Ovary (tissue), 9 donors: Measurements from ENCODE around the gene SPACA7. TPM values are rescaled to one million over a fixed set of nuclear protein-coding genes. Genes with fewer than 3 reads are reported as not detected.

ENCODE experiments used
- DNase-seq, 5 donors: peaks; one replicate each; pipeline ENCODE4 v3.0.0-alpha.2; 2019 to 2020
- H3K27ac ChIP-seq, 2 donors: fragments of 200-600 bp; one replicate each; pipeline versions ENCODE4 v1.5.1 to v1.8.0; 2019 to 2022
- H3K27me3 ChIP-seq: fragments of 200-600 bp; one replicate; pipeline ENCODE4 v1.8.0; 2022
- H3K36me3 ChIP-seq: fragments of 200-600 bp; sonication (generic); one replicate; pipeline ENCODE4 v1.5.1; 2019
- H3K4me1 ChIP-seq: one replicate; pipeline ENCODE4 v1.8.1; 2013; ENCODE audit warnings: mild to moderate bottlenecking, moderate library complexity; ENCODE audit not compliant: insufficient read depth
- H3K4me3 ChIP-seq: fragments of 200-600 bp; sonication (generic); one replicate; pipeline ENCODE4 v1.5.1; 2017
- H3K9me3 ChIP-seq, 2 donors: fragments of 200-600 bp in 1 of 2; sonication (generic) in 1 of 2; one replicate each; pipeline versions ENCODE4 v1.5.1 to v1.8.1; 2013 to 2019; ENCODE audit warnings: mild to moderate bottlenecking in 1 of 2, moderate library complexity in 1 of 2
- EP300 ChIP-seq: sonication (generic); formaldehyde crosslinking; IDR thresholded peaks from one replicate; pipeline ENCODE4 v1.6.1; 2017; ENCODE audit warnings: antibody characterized with exemption
- POLR2A ChIP-seq: fragments of 450-650 bp; IDR thresholded peaks from one replicate; pipeline ENCODE4 v1.6.1; 2017; ENCODE audit warnings: antibody characterized with exemption, mild to moderate bottlenecking, moderate library complexity
- WGBS, 3 donors: extraction: QIAGEN DNeasy Blood & Tissue Kit in 1 of 3; methylation state at CpG; one replicate each; pipeline versions ENCODE4 v1.1.5 to v1.1.7; 2013 to 2017; 5-methylcytosine and 5-hydroxymethylcytosine counted together
- intact Hi-C, 4 donors: fragments of 100-400 bp; cut with DNase I; formaldehyde crosslinking; loops; one replicate each; pipeline versions ENCODE4 v1.11.0 to v1.15.1; 2022 to 2023
- polyA plus RNA-seq, 2 donors: library from polyadenylated mRNA; stranded (reverse); fragments of 200-250 nt in 1 of 2; fragments of 350-450 nt in 1 of 2; fragmentation: Illumina TruSeq in 1 of 2; extraction: RNeasy Lipid Tissue Mini Kit (QIAGEN cat#74804) in 1 of 2; gene quantifications; one replicate each; pipeline ENCODE4 v1.2.3, GENCODE V29; 2013 to 2014
- total RNA-seq, 7 donors: library from RNA; depleted of rRNA in 2 of 7; stranded (reverse); fragments of >200 nt in 2 of 7; fragmentation: NEBNext Ultra II Directional in 3 of 7; extraction: Animal tissue kit (Norgen Biotek cat#: 25700) in 3 of 7; gene quantifications; one replicate each; pipeline versions ENCODE4 v1.1.0 to v1.2.4, GENCODE V29; 2016 to 2023
- TF ChIP-seq, protein P1 (sequence below), 3 donors: fragments of 450-650 bp in 2 of 3; fragments of 200-600 bp in 1 of 3; IDR thresholded peaks; one replicate each; pipeline versions ENCODE4 v1.5.1 to v1.8.0; 2016 to 2022; ENCODE audit warnings: antibody characterized with exemption in 3 of 3, mild to moderate bottlenecking in 1 of 3
- donor health status: DM: no; HTN: no; CAD: no; lungs with moderate emphysema.
- donor health status: DM: no; HTN: no; CAD: no.
- donor health status: Bipolar disorder and iron deficiency.
- donor health status: DM: yes; HTN: yes; CAD: no.
- donor health status: DM: no; HTN: no; CAD: no.
- donor health status: DM: yes; HTN: yes; CAD: no.

Gene SPACA7
- total and polyA plus RNA-seq, 9 donors, result not detected

DNA sequence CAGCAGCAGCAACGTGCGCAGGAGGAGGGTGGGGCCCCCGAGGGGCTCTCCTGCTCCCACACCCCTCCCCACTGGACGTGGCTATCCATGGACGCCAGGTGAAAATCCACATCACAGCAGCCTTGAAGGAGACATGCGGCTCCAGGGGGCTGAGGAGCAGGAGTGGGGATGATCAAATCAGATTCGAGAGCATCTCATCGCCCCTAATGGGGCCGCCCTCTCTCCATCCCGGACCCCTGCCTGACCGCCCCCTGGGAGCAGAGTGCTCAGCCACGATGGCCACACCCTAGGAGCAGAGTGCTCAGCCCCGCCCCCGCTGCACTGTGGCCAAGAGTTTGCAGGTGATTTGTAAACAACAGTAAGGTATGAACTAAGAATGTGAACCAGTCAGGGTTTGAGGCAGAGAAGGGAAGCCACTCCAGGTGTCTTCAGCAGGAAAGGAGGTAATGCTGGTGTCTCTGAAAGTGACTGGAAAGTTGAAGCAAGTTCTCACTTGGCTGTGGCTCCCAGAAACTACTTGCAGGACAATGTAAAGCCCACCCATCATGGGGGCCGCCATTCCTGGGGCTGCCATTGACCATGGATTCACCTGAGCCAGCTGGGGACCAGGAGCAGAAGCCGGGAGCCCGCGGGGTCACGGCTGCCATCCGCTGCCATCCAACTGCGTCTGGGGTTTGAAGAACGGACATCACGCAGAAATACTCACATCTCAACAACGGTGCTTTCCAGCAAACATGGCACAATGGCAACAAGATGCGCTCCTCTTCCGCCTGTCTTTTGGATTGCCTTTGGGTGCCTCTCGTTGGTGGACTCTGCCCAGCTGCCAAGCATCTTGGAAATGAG lies 71.8 kb downstream of the SPACA7 start:
- TF ChIP-seq, protein P1, sequence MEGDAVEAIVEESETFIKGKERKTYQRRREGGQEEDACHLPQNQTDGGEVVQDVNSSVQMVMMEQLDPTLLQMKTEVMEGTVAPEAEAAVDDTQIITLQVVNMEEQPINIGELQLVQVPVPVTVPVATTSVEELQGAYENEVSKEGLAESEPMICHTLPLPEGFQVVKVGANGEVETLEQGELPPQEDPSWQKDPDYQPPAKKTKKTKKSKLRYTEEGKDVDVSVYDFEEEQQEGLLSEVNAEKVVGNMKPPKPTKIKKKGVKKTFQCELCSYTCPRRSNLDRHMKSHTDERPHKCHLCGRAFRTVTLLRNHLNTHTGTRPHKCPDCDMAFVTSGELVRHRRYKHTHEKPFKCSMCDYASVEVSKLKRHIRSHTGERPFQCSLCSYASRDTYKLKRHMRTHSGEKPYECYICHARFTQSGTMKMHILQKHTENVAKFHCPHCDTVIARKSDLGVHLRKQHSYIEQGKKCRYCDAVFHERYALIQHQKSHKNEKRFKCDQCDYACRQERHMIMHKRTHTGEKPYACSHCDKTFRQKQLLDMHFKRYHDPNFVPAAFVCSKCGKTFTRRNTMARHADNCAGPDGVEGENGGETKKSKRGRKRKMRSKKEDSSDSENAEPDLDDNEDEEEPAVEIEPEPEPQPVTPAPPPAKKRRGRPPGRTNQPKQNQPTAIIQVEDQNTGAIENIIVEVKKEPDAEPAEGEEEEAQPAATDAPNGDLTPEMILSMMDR (IDR thresholded peaks at IDR 0.05), result no peak
- no peaks in the 10 kb centered on the region for H3K36me3 ChIP-seq
- no peak overlapping the region for H3K4me3 ChIP-seq
- no peak overlapping the region for H3K27ac ChIP-seq
- no peak for DNase-seq
- no peaks in the 10 kb centered on the region for H3K27me3 ChIP-seq
- H3K9me3 ChIP-seq, result no peaks in the 10 kb centered on the region
- 80 to 89% (median 82%) methylated on average over 24 to 27 of the region's 27 CpGs for WGBS, 3 donors
- intact Hi-C loops, result loop anchor here in 3 of 4 donors (10.0 kb wide), 1 partner anchor 973 kb away; no protein-coding TSS in a partner anchor
- H3K4me1 ChIP-seq, result no peaks in the 10 kb centered on the region

DNA sequence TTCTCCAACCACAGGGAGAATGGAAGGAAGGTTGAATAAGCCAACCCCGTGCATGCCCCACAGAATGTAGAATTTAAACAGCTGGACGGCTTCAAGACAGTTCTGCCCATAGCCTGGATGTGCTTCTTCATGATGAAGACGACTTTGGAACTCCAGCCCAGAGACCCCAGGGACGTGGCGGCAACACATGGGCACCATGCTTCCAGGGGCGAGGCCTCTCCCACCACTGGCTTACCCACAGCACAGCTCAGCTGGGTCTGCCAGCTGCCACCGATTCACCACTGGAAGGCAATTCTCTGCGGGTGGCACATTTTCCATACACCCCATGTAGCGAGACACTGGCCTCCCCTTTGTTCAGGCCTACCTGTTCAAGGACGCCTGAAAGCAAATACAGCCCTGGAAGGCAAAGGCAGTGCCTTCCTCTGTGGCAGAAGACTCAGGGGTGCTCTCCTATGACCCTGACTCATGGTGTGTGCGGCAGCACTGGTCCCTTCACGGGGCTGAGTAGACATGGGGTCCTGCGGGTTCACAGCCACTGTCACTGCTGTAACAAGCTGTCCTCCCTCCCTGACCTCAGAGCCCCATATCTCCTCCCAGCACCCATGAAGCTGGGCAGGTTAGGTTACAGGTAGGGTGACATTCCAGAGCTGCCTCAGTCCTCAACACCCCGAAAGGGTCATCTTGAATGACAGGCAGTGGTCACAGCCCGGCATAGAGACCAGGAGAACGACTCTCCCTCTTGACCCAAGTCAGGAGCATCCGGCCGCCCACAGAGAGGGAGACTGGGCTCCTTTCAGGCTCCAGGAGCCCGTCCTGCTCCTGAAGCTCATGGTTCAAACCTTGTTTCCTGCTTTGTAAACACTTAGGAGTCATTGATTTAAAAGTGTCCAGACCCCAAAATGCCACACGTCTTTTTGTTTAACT lies 72.7 kb downstream of the SPACA7 start:
- H3K4me1 ChIP-seq, result no peaks in the 10 kb centered on the region
- WGBS, 3 donors, result 75 to 78% (median 75%) methylated on average over 20 of the region's 20 CpGs
- intact Hi-C loops, result loop anchor here in 3 of 4 donors (10.0 kb wide), 1 partner anchor 974 kb away; no protein-coding TSS in a partner anchor
- H3K27ac ChIP-seq, result no peak overlapping the region
- no peak for DNase-seq
- no peaks in the 10 kb centered on the region for H3K9me3 ChIP-seq
- H3K36me3 ChIP-seq, result no peaks in the 10 kb centered on the region
- no peak overlapping the region for H3K4me3 ChIP-seq
- no peaks in the 10 kb centered on the region for H3K27me3 ChIP-seq
- TF ChIP-seq, protein P1 (IDR thresholded peaks at IDR 0.05), result no peak
- no peak for TF ChIP-seq POLR2A
- TF ChIP-seq EP300, result no peak

DNA sequence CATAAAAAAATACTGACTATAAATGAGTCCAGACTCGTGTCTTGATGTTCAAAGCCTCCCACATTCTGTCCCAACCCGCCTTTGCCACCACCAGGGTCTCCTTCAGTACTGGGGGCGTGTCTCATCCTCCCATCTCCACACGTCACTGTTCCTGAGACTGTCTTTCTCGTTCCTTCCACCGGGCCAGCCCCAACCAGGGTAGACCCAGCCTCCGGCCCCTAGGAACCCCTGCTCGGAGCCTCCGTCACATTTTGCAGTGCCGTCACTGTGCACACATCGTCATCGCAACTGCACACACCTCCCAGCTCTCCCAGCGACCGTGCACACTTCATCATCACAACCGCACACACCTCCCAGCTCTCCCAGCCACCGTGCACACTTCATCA lies 73.4 kb downstream of the SPACA7 start:
- H3K27me3 ChIP-seq, result no peaks in the 10 kb centered on the region
- WGBS, 3 donors, result 71 to 79% (median 72%) methylated on average over 15 to 16 of the region's 16 CpGs
- TF ChIP-seq EP300, result no peak
- no peak for TF ChIP-seq POLR2A
- TF ChIP-seq, protein P1 (IDR thresholded peaks at IDR 0.05), result no peak
- intact Hi-C loops, result loop anchor here in 3 of 4 donors (10.0 kb wide), 1 partner anchor 975 kb away; no protein-coding TSS in a partner anchor
- no peaks in the 10 kb centered on the region for H3K36me3 ChIP-seq
- DNase-seq, result no peak
- no peak overlapping the region for H3K4me3 ChIP-seq
- no peak overlapping the region for H3K27ac ChIP-seq
- H3K4me1 ChIP-seq, result no peaks in the 10 kb centered on the region
- no peaks in the 10 kb centered on the region for H3K9me3 ChIP-seq

DNA sequence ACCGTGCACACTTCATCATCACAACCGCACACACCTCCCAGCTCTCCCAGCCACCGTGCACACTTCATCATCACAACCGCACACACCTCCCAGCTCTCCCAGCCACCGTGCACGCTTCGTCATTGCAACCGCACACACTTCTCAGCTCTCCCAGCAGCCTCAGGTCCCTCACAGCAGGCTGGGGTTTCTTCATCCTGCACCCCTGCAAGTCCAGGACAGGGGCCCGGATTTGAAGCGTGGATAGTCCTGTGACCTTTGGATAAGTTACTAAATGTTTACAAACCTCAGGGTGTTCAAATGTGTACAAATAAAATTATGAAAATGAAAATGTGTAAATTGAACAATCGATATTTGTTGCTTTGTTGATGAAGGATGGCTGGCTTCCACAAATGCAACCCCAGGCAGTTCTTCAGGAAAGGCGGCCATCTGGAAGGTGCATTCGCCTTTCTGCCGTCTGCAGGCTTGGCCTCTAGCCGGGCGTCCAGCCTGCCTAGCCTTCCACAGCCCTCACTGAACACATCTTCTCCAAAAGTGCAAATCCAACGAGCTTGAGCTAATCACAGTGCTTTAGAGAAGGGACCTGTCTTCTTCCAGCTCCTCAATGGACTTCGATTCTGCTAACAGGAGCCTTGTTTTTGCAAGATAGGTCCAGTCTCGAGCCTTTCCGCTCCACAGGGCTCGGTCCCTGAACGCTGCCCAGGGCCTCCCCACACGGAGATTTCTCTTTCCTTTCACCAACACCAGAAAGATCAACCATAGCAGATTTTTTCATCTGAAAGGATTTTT lies 74.2 kb downstream of the SPACA7 start:
- Histone ChIP-seq H3K36me3 (no peaks in the 10 kb centered on the region), H3K9me3 (no peaks in the 10 kb centered on the region), H3K27ac (no peak overlapping the region), H3K27me3 (no peaks in the 10 kb centered on the region), H3K4me3 (no peak overlapping the region), H3K4me1 (no peaks in the 10 kb centered on the region)
- 82 to 86% (median 83%) methylated on average over 21 of the region's 23 CpGs for WGBS, 3 donors
- no peak for DNase-seq
- intact Hi-C loops, result no loop called here
- TF ChIP-seq POLR2A, result no peak
- TF ChIP-seq, protein P1 (IDR thresholded peaks at IDR 0.05), result no peak
- TF ChIP-seq EP300, result no peak
